ENCODE results near the gene SLC45A2.
"Not testable (repeated sequence)": the region's sequence is repeated elsewhere in the genome, so short reads cannot be mapped to it uniquely, and the experiment has no call there.

SLC45A2 gene, protein sequence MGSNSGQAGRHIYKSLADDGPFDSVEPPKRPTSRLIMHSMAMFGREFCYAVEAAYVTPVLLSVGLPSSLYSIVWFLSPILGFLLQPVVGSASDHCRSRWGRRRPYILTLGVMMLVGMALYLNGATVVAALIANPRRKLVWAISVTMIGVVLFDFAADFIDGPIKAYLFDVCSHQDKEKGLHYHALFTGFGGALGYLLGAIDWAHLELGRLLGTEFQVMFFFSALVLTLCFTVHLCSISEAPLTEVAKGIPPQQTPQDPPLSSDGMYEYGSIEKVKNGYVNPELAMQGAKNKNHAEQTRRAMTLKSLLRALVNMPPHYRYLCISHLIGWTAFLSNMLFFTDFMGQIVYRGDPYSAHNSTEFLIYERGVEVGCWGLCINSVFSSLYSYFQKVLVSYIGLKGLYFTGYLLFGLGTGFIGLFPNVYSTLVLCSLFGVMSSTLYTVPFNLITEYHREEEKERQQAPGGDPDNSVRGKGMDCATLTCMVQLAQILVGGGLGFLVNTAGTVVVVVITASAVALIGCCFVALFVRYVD

DNA sequence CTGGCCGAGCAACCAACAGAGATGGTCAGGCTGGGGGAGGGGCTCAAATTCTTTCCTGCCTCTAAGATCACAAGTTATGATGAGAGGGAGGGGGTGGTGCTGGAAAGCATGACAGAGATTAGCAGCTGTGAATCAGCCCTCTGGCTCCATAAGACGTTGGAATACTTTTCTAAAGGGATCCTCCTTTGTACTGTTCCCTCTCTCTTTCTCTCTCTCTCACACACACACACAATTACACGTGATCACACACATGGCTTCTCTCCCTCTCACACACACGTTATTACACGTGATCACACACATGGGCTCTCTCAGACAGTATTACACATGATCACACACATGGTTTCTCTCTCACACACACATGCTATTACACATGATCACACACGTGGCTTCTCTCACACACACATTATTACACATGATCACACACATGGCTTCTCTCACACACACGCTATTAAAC, at the start of gene SLC45A2:
TSS of gene SLC45A2 (minus strand) at position 23 of the 454 bp plus-strand sequence. CDS start 110 bp downstream, outside the sequence.
- DNase-seq, result no peak

DNA sequence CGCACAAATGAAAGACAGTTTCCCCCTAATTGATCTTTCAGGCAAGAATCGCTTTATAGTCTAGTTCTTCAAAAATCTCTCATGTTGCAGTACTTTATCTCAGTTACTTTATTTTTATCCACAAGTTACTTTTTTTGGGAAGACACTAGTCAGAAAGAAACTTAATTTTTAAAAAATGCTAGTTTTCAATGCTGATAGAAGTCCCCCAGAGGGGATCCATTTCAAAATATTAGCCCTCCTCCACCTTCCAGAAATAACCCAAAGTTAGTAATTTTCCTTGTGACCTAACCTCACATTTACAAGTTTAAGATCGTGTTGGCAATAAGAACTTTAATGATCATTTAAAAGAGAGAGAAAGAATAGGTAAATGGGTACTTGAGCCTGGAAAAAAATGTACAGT, 47.5 kb upstream of the SLC45A2 start:
- no peak for DNase-seq

DNA sequence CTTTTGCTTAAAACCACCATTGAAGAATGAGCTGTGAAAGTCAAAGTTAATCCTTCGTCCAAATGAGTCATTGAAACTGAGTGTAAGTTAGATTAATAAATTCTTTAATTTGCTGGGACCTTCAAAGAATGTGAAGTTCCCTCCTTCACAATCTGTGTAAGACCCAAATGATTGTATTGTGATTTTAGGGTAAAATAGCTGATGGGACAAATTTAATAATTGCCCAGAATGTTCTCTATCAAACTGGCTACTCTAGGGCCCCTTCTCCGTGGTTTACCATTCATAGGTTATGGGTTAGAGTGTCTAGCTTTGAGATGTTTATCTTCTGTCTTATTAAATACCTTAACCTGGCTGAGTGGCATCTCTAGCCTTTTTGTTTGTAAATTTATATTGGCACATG, 46.6 kb upstream of the SLC45A2 start:
- DNase-seq, result no peak

GRCh38 chr5:34030585-34030984, 46.1 kb upstream of the SLC45A2 start:
- not testable (repeated sequence) for DNase-seq

GRCh38 chr5:34030048-34030447, 45.6 kb upstream of the SLC45A2 start:
- DNase-seq, result no peak

DNA sequence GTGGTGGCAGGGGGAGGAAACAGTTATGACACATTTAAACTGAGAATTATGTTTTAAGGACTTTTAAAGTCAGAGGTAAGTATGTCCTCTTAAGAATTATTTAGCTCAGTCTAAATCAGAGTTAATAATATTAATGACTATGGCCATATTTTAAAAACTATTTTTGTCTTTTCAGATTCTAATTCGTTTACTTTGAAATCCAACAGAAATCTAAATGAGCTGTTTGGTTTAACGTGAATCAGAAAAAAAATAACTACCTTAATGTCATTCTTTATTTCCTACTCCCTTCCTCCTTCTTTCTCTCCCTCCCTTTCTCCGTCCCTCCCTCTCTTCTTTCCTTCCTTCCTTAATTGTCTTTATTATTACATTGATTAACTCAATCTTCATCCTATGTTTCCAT, 43.9 kb upstream of the SLC45A2 start:
- DNase-seq, result no peak

- DNase-seq, result no peak
These were observed 41.7 kb upstream of the SLC45A2 start for GRCh38 chr5:34026089-34026761.

DNA sequence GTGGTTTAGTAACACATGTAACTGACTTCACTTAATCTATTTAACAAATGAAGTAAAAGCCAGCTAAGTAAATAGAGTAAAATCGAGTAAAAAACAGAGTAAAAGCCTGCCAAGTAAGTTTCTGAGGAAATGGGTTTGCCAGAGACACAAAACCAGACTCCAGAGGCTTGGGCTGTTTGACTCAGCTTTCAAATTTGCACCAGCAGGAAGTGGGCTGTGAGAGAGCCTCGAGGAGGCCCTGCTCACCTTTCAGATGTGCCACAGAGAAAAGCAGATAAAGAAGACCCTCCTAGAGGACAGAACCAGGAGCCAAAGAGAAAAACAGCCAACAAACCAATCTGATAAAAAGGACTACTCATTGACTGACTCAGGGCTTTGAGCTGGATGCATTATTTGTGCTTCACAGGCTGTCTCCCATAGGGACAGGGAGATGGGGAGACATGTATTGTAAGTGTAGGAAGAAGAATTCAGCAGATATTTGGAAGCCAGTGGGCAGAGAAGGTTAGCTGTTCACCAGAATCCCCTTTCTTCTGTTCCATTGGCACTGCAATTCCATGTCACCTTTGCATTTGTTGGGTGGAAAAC, 37.7 kb upstream of the SLC45A2 start:
- DNase-seq, result no peak

DNA sequence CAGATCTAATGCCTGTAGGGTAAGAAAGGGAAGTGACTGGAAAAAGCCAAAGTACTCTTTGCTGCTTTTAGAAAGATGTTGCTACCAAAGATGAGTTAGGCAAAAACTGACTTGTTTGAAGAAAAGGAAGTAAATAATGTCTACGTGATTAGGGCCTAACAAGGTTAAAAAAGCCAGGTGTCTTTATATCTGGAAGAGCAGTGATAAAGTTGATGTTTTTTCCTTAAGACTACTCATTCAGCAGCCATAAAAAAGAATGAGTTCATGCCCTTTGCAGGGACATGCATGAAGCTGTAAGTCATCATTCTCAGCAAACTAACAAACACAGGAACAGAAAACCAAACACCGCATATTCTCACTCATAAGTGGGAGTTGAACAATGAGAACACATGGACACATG, 36.8 kb upstream of the SLC45A2 start:
- DNase-seq, result no peak

DNA sequence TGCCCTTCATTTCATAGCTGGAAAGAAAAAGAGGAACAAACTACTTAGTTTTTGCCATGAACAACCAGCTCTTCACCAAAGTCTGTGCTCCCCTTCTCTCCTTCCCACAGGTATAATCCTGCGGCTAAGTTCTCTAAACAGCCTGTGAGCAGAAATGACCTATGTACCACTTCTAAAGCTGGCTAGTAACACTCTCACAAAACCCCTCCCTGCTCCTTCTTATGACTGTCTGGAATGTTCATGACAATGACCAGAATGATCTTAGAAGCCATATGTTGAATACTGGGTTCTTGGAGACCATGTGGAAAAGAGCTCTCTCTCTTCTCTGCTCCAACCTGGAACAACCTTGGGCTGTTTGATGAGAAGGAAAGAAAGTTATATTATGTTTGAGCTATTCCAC, 36.2 kb upstream of the SLC45A2 start:
- DNase-seq, result no peak

DNA sequence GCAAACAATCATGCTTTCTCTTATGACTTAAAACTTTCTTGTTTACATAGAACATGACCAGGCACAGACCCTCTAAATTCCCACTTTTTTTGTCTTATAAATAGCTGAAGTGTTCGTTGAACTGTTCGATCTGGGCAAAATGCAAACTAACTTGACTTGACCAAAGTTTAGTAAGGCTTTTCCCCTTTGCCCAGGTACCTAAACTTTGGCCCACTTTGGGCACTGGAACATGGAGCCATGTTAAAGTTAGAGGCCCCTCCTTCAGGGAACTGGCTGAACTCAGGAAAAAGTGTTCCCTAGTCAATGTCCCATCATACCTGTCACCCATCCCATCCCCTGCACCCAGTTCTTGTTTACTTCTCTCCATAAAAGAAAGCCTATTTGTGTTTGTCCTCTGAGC, 32.8 kb upstream of the SLC45A2 start:
- DNase-seq, result no peak

- DNase-seq, result no peak
These were observed 32.3 kb upstream of the SLC45A2 start for GRCh38 chr5:34016750-34017149.

GRCh38 chr5:34016222-34016621, 31.7 kb upstream of the SLC45A2 start:
- no peak for DNase-seq

GRCh38 chr5:34015120-34015822, 30.8 kb upstream of the SLC45A2 start:
- DNase-seq, result no peak

DNA sequence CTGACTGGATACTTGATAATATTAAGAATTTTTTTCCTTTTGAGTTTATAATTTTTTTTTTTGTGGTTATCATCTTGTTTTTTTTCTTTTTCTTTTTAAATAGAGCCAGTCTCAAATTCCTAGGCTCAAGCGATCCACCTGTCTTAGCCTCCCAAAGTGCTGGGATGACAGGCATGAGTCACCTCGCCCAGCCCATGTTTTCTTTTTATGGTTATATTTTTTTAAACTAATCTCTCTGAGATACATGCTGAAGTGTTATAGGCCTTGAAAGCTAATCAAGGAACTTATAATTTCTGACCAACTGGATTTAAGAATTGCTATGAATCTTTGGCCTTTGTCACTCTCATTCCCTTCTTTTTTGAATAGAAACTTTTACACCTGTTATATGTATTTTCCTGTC, 30.1 kb upstream of the SLC45A2 start:
- no peak for DNase-seq

DNA sequence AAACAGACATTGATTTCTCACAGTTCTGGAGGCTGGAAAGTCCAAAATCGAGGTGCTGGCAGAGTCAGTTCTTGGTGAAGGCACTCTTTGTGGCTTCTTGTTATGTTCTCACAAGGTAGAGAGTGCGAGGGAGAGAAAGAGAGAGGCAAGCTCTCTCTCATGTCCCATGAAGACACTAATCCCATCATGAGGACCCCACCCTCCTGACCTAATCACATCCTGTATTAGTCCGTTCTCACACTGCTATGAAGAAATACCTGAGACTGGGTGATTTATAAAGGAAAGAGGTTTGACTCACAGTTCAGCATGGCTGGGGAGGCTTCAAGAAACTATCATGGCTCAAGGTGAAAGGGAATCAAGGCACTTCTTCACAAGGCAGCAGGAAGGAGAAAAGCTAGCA, 29.1 kb upstream of the SLC45A2 start:
- no peak for DNase-seq

DNA sequence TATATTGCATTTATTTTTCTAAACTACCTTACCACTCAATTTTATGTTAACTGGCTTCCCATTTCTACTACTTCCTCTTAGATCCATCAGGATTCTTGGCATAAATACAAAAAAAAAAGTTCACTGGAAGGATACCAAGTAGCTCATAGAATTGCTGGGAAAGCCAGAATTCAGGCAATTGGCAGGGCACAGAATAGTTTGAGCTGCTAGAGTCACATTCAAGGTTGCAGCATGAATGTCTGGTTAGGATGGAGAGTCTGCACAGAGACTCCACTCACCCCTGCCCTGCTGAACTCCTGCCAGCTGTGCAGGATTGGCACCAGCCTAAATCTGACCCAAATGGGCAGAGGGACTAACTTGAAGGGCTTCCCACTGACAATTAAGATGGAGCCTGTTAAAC, 28.3 kb upstream of the SLC45A2 start:
- no peak for DNase-seq

- DNase-seq, result no peak
These were observed 27.0 kb upstream of the SLC45A2 start for GRCh38 chr5:34011536-34011935.

DNA sequence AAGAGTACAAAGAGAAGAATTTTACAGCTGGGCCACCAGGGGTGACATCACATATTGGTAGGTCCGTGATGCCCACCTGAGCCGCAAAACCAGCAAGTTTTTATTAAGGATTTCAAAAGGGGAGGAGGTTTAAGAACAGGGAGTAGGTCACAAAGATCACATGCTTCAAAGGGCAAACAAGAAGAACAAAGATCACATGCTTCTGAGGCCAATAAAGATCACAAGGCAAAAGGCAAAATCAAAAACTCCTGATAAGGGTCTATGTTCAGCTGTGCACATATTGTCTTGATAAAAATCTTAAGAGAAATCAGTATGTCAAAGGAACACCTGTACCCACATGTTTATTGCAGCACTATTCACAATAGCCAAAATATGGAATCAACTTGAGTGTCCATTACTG, 25.7 kb upstream of the SLC45A2 start:
- not testable (repeated sequence) for DNase-seq

- no peak for DNase-seq
These were observed 25.1 kb upstream of the SLC45A2 start for GRCh38 chr5:34009610-34010009.

DNA sequence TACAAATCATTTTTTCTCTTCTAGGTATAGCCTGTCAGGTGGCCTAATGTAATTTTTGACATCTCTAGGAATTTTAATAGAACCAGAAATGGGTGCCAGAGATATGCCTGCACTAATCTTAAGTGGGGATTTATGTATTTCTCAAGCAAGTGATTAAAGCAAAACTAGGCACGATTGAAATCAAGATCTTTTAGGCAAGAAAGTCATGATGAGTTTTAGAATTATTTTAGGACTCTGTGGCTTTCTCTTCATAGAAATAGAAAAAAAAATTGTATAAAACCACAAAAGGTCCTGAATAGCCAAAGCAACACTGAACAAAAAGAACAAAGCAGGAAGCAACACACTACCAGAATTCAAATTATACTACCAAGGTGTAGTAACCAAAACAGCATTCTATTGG, 24.3 kb upstream of the SLC45A2 start:
- DNase-seq, result no peak

- DNase-seq, result peak; percentile 87
These were observed 23.4 kb upstream of the SLC45A2 start, which contains the start of gene AMACR for GRCh38 chr5:34007621-34008600. TSS of gene AMACR (minus strand) at chr5:34008050. CDS start at chr5:34008019, 31 bp downstream.
